Testis (tissue), 3 donors: ENCODE results near the gene LAD1. TPM values are rescaled to one million over a fixed set of nuclear protein-coding genes. Genes with fewer than 3 reads are reported as not detected.

ENCODE experiments used
- DNase-seq: peaks from one replicate; pipeline ENCODE4 v3.0.0-alpha.2; 2019
- H3K27ac ChIP-seq, 2 donors: fragments of 200-600 bp; sonication (generic); one replicate each; pipeline ENCODE4 v1.5.1; 2019
- H3K27me3 ChIP-seq: fragments of 200-600 bp; sonication (generic); one replicate; pipeline ENCODE4 v1.5.1; 2019
- H3K36me3 ChIP-seq: fragments of 200-600 bp; sonication (generic); one replicate; pipeline ENCODE4 v1.5.1; 2017; ENCODE audit warnings: low read depth; ENCODE audit errors: missing control alignments
- H3K4me1 ChIP-seq: fragments of 200-600 bp; sonication (generic); one replicate; pipeline ENCODE4 v1.5.1; 2019
- H3K4me3 ChIP-seq, 2 donors: fragments of 200-600 bp; sonication (generic); one replicate each; pipeline ENCODE4 v1.5.1; 2017 to 2019
- H3K9me3 ChIP-seq: fragments of 200-600 bp; sonication (generic); one replicate; pipeline ENCODE4 v1.5.1; 2017
- CTCF ChIP-seq, 3 experiments: fragments of 450-650 bp in 2 of 3; fragments of 200-600 bp in 1 of 3; sonication (generic) in 1 of 3; IDR thresholded peaks; one replicate each; pipeline ENCODE4 v1.5.1; 2016 to 2019; ENCODE audit warnings: antibody characterized with exemption in 3 of 3, mild to moderate bottlenecking in 2 of 3, moderate library complexity in 1 of 3
- POLR2A ChIP-seq: fragments of 450-650 bp; IDR thresholded peaks from one replicate; pipeline ENCODE4 v1.6.1; 2017; ENCODE audit warnings: antibody characterized with exemption, mild to moderate bottlenecking, moderate library complexity
- WGBS, 2 donors: methylation state at CpG; one replicate each; pipeline ENCODE4 v1.1.5; 2018; 5-methylcytosine and 5-hydroxymethylcytosine counted together
- intact Hi-C: fragments of 100-400 bp; cut with DNase I; formaldehyde crosslinking; loops from one replicate; pipeline ENCODE4 v1.15.1; 2023; ENCODE audit warnings: low total_unique reads
- polyA plus RNA-seq: library from polyadenylated mRNA; stranded (reverse); fragments of 350-450 nt; fragmentation: Illumina TruSeq; extraction: RNeasy Lipid Tissue Mini Kit (QIAGEN cat#74804); gene quantifications from one replicate; pipeline ENCODE4 v1.2.3, GENCODE V29; 2014; ENCODE audit warnings: low read depth, low replicate concordance; ENCODE audit not compliant: insufficient read depth
- total RNA-seq, 2 donors: library from RNA; depleted of rRNA; stranded (reverse); fragments of >200 nt; gene quantifications; one replicate each; pipeline ENCODE4 v1.2.3, GENCODE V29; 2016

Gene LAD1
- total and polyA plus RNA-seq, 3 donors from 2014 or later: 0.37 to 1.2 (median 0.71) TPM

- intact Hi-C loops: no loop called here
- TF ChIP-seq POLR2A (no peak), CTCF (IDR thresholded peaks at IDR 0.05) (no peak)
Measured at GRCh38 chr1:201336711-201337450, 62.2 kb downstream of the LAD1 start.

GRCh38 chr1:201335901-201336300, 63.2 kb downstream of the LAD1 start:
- Histone ChIP-seq H3K9me3 (no peaks in the 10 kb centered on the region), H3K36me3 (no peaks in the 10 kb centered on the region), H3K27me3 (no peaks in the 10 kb centered on the region), H3K27ac (no peak overlapping the region), H3K4me1 (no peaks in the 10 kb centered on the region), H3K4me3 (no peak overlapping the region)
- no peak for DNase-seq
- 80 to 85% methylated on average over 3 of the region's 3 CpGs for WGBS, 2 donors
- intact Hi-C loops: no loop called here
- no peak for TF ChIP-seq POLR2A

More at GRCh38 chr1:201336711-201337450, 62.2 kb downstream of the LAD1 start:
- no peak overlapping the region for H3K27ac ChIP-seq
- no peaks in the 10 kb centered on the region for H3K36me3 ChIP-seq
- no peak overlapping the region for H3K4me3 ChIP-seq
- WGBS, 2 donors: 97 to 98% methylated on average over 9 of the region's 9 CpGs
- no peaks in the 10 kb centered on the region for H3K4me1 ChIP-seq
- no peak for DNase-seq
- H3K27me3 ChIP-seq: no peaks in the 10 kb centered on the region
- H3K9me3 ChIP-seq: no peaks in the 10 kb centered on the region

- H3K27ac ChIP-seq: no peak overlapping the region
- no peak for DNase-seq
- H3K4me3 ChIP-seq: no peak overlapping the region
- TF ChIP-seq CTCF (IDR thresholded peaks at IDR 0.05) (no peak), POLR2A (no peak)
- no peaks in the 10 kb centered on the region for H3K27me3 ChIP-seq
- intact Hi-C loops: no loop called here
- H3K36me3 ChIP-seq: no peaks in the 10 kb centered on the region
- 80 to 91% methylated on average over 10 of the region's 10 CpGs for WGBS, 2 donors
- no peaks in the 10 kb centered on the region for H3K4me1 ChIP-seq
- H3K9me3 ChIP-seq: no peaks in the 10 kb centered on the region
Measured at GRCh38 chr1:201335174-201335870, 63.8 kb downstream of the LAD1 start.

DNA sequence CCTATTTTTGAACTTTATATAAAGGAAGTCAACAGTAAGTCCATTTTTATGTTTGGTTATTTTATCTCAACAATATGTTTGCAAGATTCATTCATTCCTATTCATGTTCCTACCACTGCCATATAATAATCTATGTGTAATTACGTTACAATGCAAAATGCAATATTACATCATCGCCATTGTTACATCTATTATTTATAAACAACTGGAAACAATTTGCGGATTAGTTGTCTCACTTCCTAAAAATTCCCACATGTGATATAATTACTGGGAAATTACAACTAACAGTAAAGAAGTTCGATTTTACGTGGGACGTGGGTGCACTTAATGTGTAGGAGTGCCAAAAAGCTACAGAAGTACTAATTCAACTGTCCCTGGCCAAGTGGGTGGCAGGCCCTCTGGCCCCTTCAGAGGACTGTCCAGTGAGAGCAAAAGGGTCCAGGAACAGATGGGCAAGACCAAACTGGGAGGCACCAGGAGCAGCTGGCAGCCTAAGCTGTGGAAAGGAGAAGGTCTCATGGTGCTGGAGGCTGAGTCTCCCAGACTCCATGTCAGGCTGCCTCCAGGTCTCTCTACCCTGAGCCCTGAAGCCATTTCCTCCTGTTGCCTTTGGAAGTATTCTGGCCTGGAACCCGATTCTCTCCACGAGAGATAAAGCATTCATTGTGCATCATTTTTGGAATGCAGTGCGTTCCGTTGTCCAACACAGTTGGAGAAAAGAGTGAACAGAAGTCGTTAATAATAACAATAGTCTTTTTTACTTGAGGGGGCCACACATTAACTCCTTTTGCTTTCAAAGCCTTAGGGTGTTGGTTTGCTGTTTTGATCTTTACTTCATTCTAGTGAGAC, 64.6 kb downstream of the LAD1 start:
- H3K4me3 ChIP-seq: no peak overlapping the region
- TF ChIP-seq CTCF (IDR thresholded peaks at IDR 0.05) (no peak), POLR2A (no peak)
- intact Hi-C loops: no loop called here

More for the DNA sequence above, 64.6 kb downstream of the LAD1 start:
- no peak overlapping the region for H3K27ac ChIP-seq
- H3K9me3 ChIP-seq: no peaks in the 10 kb centered on the region
- WGBS, 2 donors: 71 to 73% methylated on average over 11 of the region's 11 CpGs
- no peaks in the 10 kb centered on the region for H3K27me3 ChIP-seq
- DNase-seq: no peak
- H3K4me1 ChIP-seq: no peaks in the 10 kb centered on the region
- no peaks in the 10 kb centered on the region for H3K36me3 ChIP-seq
